GM23338 (cell line): ENCODE measurements around the gene PAGR1. TPM values are rescaled to one million over a fixed set of nuclear protein-coding genes. Genes with fewer than 3 reads are reported as not detected.

Experiments used
- ATAC-seq: fragments of 200-7000 bp; cut with Tn5 transposase; 3 replicates; pipeline ENCODE4 v1.9.1; 2020
- DNase-seq: peaks from one replicate; pipeline ENCODE4 v3.0.0-alpha.2; 2015; ENCODE audit warnings: low spot score
- H2AFZ ChIP-seq: fragments of 200-600 bp; sonication (generic); 2 replicates; pipeline ENCODE4 v1.8.0; 2016; ENCODE audit warnings: antibody characterized with exemption, mild to moderate bottlenecking, moderate library complexity
- H3F3A ChIP-seq: fragments of 200-600 bp; sonication (generic); replicated peaks from 2 replicates; pipeline ENCODE4 v1.8.0; 2017; ENCODE audit warnings: antibody characterized with exemption, mixed run types, low read depth
- H3K27ac ChIP-seq: fragments of 200-600 bp; sonication (generic); 2 replicates; pipeline ENCODE4 v1.6.1; 2016; ENCODE audit warnings: low read depth
- H3K27me3 ChIP-seq: fragments of 200-600 bp; sonication (generic); 2 replicates; pipeline ENCODE4 v1.8.0; 2016; ENCODE audit warnings: mild to moderate bottlenecking, mixed run types, moderate library complexity; ENCODE audit not compliant: insufficient read depth
- H3K36me3 ChIP-seq: fragments of 200-600 bp; sonication (generic); 2 replicates; pipeline ENCODE4 v1.8.0; 2016; ENCODE audit warnings: mild to moderate bottlenecking; ENCODE audit not compliant: insufficient read depth
- H3K4me1 ChIP-seq: fragments of 200-600 bp; sonication (generic); 2 replicates; pipeline ENCODE4 v1.8.0; 2016; ENCODE audit warnings: mild to moderate bottlenecking, moderate library complexity; ENCODE audit not compliant: insufficient read depth
- H3K4me2 ChIP-seq: fragments of 200-600 bp; sonication (generic); 2 replicates; pipeline ENCODE4 v1.7.1; 2017; ENCODE audit warnings: mixed run types
- H3K4me3 ChIP-seq: fragments of 200-600 bp; sonication (generic); 2 replicates; pipeline ENCODE4 v1.6.1; 2016; ENCODE audit warnings: mixed run types
- H3K79me2 ChIP-seq: fragments of 200-600 bp; sonication (generic); replicated peaks from 2 replicates; pipeline ENCODE4 v1.8.0; 2017; ENCODE audit warnings: mild to moderate bottlenecking; ENCODE audit not compliant: insufficient read depth
- H3K9me2 ChIP-seq: fragments of 200-600 bp; sonication (generic); 2 replicates; pipeline ENCODE4 v1.8.0; 2017; ENCODE audit not compliant: insufficient read depth
- H4K20me1 ChIP-seq: fragments of 200-600 bp; sonication (generic); replicated peaks from 2 replicates; pipeline ENCODE4 v1.8.0; 2017; ENCODE audit warnings: mild to moderate bottlenecking; ENCODE audit not compliant: insufficient read depth
- H3K27ac Mint-ChIP-seq: 2 replicates; pipeline ENCODE4 v1.8.0; 2020; ENCODE audit warnings: inconsistent platforms, mild to moderate bottlenecking, moderate library complexity, mixed read lengths
- H3K27me3 Mint-ChIP-seq: 3 replicates; pipeline ENCODE4 v1.8.0; 2022; ENCODE audit warnings: low read depth, mild to moderate bottlenecking, moderate library complexity, mixed read lengths, inconsistent platforms; ENCODE audit not compliant: insufficient read depth, poor library complexity
- H3K36me3 Mint-ChIP-seq: 3 replicates; pipeline ENCODE4 v1.8.0; 2021; ENCODE audit warnings: low read depth, mild to moderate bottlenecking, inconsistent platforms, moderate library complexity, mixed read lengths
- H3K4me1 Mint-ChIP-seq: 3 replicates; pipeline ENCODE4 v1.8.0; 2020; ENCODE audit warnings: mild to moderate bottlenecking, inconsistent platforms, mixed read lengths
- H3K4me3 Mint-ChIP-seq: 3 replicates; pipeline ENCODE4 v1.8.0; 2021; ENCODE audit warnings: moderate library complexity, mild to moderate bottlenecking, inconsistent platforms, mixed read lengths
- H3K9me3 Mint-ChIP-seq: 3 replicates; pipeline ENCODE4 v1.8.0; 2020; ENCODE audit warnings: moderate library complexity, mild to moderate bottlenecking, inconsistent platforms, mixed read lengths
- CTCF ChIP-seq, 2 experiments: fragments of 200-600 bp in 1 of 2; sonication (generic) in 1 of 2; conservative IDR thresholded peaks; 2 replicates each; pipeline versions ENCODE4 v1.5.1 to v1.6.1; 2016 to 2017; ENCODE audit warnings: antibody characterized with exemption in 2 of 2, low read depth in 2 of 2, mild to moderate bottlenecking in 2 of 2, moderate library complexity in 1 of 2
- EZH2 ChIP-seq: fragments of 200-600 bp; sonication (generic); IDR thresholded peaks from one replicate; pipeline ENCODE4 v1.8.0; 2017; ENCODE audit warnings: antibody characterized with exemption, mild to moderate bottlenecking, low read depth; ENCODE audit not compliant: unreplicated experiment
- EZH2phosphoT487 ChIP-seq: fragments of 200-600 bp; sonication (generic); IDR thresholded peaks from one replicate; pipeline ENCODE4 v1.8.1; 2018; ENCODE audit warnings: antibody characterized with exemption; ENCODE audit not compliant: unreplicated experiment
- JUNB ChIP-seq: IDR thresholded peaks from one replicate; pipeline ENCODE4 v1.6.1; 2016; ENCODE audit warnings: antibody characterized with exemption; ENCODE audit not compliant: unreplicated experiment
- NANOG ChIP-seq: IDR thresholded peaks from 2 replicates; pipeline ENCODE4 v1.6.1; 2016; ENCODE audit warnings: antibody characterized with exemption, borderline replicate concordance
- REST ChIP-seq: IDR thresholded peaks from one replicate; pipeline ENCODE4 v1.6.1; 2018; ENCODE audit warnings: antibody characterized with exemption; ENCODE audit not compliant: unreplicated experiment
- ZNF114 ChIP-seq: fragments of 250-450 bp; sonication (Bioruptor Pico); IDR thresholded peaks from 2 replicates; pipeline ENCODE4 v1.5.0; 2020; ENCODE audit warnings: mild to moderate bottlenecking, moderate library complexity
- ZNF331 ChIP-seq: fragments of 250-450 bp; sonication (Bioruptor Pico); IDR thresholded peaks from 2 replicates; pipeline ENCODE4 v1.5.0; 2020; ENCODE audit warnings: low read depth, mild to moderate bottlenecking, moderate library complexity
- ZNF462 ChIP-seq: fragments of 250-450 bp; sonication (Bioruptor Pico); IDR thresholded peaks from 2 replicates; pipeline ENCODE4 v1.5.0; 2020; ENCODE audit warnings: mild to moderate bottlenecking, moderate library complexity
- polyA plus RNA-seq: library from polyadenylated mRNA; unstranded; fragments of >200 nt; fragmentation: Nextera tagmentation; extraction: Ambion mirVana; gene quantifications from 2 replicates; pipeline ENCODE4 v1.2.1, GENCODE V29; 2016
- total RNA-seq: library from RNA; depleted of rRNA; stranded (reverse); fragments of >200 nt; shearing (Covaris generic); gene quantifications from 2 replicates; pipeline ENCODE4 v1.2.3, GENCODE V29; 2014

The PAGR1 gene
- total and polyA plus RNA-seq, 2 experiments from 2014 or later: 67.6 to 78.7 TPM

GRCh38 chr16:29825145-29826044, 9.4 kb downstream of the PAGR1 start:
- peaks cover 3% of the 10 kb centered on the region; the same call in 1 of the 2 replicates for H4K20me1 ChIP-seq
- H3K27me3 Mint-ChIP-seq: peaks cover 11% of the 10 kb centered on the region
- no peaks in the 10 kb centered on the region for H3K36me3 ChIP-seq
- peak; percentile 46 for ATAC-seq
- no peaks in the 10 kb centered on the region for H3K79me2 ChIP-seq
- H3K9me2 ChIP-seq: no peaks in the 10 kb centered on the region
- peak overlapping the region; percentile 93 for H3K27ac Mint-ChIP-seq
- H3K27me3 ChIP-seq: no peaks in the 10 kb centered on the region
- H3K36me3 Mint-ChIP-seq: peaks cover 5% of the 10 kb centered on the region
- TF ChIP-seq EZH2phosphoT487 (no peak), EZH2 (no peak), CTCF (conservative IDR thresholded peaks at IDR 0.05; ENCODE audit: low read depth in 2 of 2) (no peak), ZNF114 (CRISPR knock-in tag) (no peak), REST (no peak), JUNB (no peak), NANOG (no peak), ZNF331 (CRISPR knock-in tag) (no peak)
- 0 out of 2 replicates have a peak overlapping the region, but pooled peaks have one; percentile 32 for H3K27ac ChIP-seq
- no peak for DNase-seq
- no peak overlapping the region; the same call in 2 of the 3 replicates for H3K4me3 Mint-ChIP-seq
- H3K4me1 Mint-ChIP-seq: peaks cover 20% of the 10 kb centered on the region
- no peak overlapping the region for H3K4me2 ChIP-seq
- H3F3A ChIP-seq: no peaks in the 10 kb centered on the region; the same call in none of the 2 replicates
- H2AFZ ChIP-seq: no peak overlapping the region
- H3K4me3 ChIP-seq: no peak overlapping the region
- H3K4me1 ChIP-seq: no peaks in the 10 kb centered on the region; the same call in 1 of the 2 replicates
- H3K9me3 Mint-ChIP-seq: no peaks in the 10 kb centered on the region; the same call in 2 of the 3 replicates

GRCh38 chr16:29826342-29826695, 10.4 kb downstream of the PAGR1 start:
- H3K4me3 Mint-ChIP-seq: no peak overlapping the region
- no peak overlapping the region for H3K27ac ChIP-seq
- TF ChIP-seq ZNF462 (CRISPR knock-in tag): no peak
- no peak for TF ChIP-seq EZH2

More at GRCh38 chr16:29826342-29826695, 10.4 kb downstream of the PAGR1 start:
- no peaks in the 10 kb centered on the region; the same call in 1 of the 2 replicates for H3K4me1 ChIP-seq
- H3K4me1 Mint-ChIP-seq: peaks cover 16% of the 10 kb centered on the region
- no peaks in the 10 kb centered on the region; the same call in 1 of the 2 replicates for H3F3A ChIP-seq
- peaks cover 11% of the 10 kb centered on the region for H3K27me3 Mint-ChIP-seq
- H3K4me2 ChIP-seq: no peak overlapping the region
- no peaks in the 10 kb centered on the region for H3K79me2 ChIP-seq
- H3K27ac Mint-ChIP-seq: no peak overlapping the region
- no peak overlapping the region for H3K4me3 ChIP-seq
- no peaks in the 10 kb centered on the region for H3K36me3 ChIP-seq
- no peak overlapping the region for H2AFZ ChIP-seq
- H3K27me3 ChIP-seq: no peaks in the 10 kb centered on the region
- peaks cover 3% of the 10 kb centered on the region; the same call in 1 of the 2 replicates for H4K20me1 ChIP-seq
- DNase-seq: no peak
- no peaks in the 10 kb centered on the region for H3K36me3 Mint-ChIP-seq
- no peaks in the 10 kb centered on the region; the same call in 2 of the 3 replicates for H3K9me3 Mint-ChIP-seq
- ATAC-seq: no peak
- no peaks in the 10 kb centered on the region for H3K9me2 ChIP-seq
